GM19455 (cell line): ENCODE data around the gene PNPLA2.

Experiments used
- ATAC-seq: cut with Tn5 transposase; IDR thresholded peaks from one replicate; pipeline ENCODE4 v1.9.1; 2021; ENCODE audit not compliant: unreplicated experiment

The PNPLA2 gene

DNA sequence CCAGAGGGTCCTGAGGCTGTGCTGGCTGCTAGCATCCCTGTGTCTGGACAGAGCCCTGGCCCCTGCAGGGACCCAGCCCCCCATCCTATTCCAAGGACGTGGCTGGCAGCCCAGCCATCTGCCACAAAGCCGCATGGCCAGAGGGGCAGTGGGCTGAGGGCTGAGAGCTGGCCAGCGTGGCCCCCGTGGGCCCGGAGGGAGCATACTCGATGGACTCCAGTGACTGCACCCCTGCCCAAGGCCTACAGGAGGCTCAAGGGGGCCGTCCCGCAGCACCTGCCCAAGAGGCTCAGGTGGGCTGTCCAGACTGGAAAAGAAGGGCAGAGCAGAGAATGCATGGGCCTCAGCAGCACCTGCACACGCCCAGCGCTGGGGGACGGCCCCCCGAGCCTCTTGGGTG, 37.1 kb downstream of the PNPLA2 start:
- no peak for ATAC-seq

DNA sequence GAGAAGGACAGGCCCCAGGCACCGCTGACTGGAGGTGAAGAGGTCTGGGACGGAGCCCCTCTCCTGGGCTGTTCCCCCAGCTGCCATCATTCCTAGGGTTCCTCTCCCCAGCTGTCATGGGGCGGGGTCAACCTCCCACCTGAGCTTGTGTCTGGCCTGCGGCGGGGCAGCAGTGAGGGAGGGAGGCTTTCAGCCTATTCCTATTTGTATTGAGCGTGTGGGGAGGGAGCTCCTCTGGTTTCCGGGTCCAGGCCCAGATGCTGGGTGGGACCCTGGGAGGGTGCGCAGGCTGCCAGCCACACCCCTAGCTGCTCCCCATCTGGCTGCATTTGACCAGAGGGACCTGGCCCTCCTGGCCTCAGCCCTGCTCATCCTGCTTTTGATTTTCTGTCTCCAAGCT, 37.7 kb downstream of the PNPLA2 start:
- no peak for ATAC-seq

DNA sequence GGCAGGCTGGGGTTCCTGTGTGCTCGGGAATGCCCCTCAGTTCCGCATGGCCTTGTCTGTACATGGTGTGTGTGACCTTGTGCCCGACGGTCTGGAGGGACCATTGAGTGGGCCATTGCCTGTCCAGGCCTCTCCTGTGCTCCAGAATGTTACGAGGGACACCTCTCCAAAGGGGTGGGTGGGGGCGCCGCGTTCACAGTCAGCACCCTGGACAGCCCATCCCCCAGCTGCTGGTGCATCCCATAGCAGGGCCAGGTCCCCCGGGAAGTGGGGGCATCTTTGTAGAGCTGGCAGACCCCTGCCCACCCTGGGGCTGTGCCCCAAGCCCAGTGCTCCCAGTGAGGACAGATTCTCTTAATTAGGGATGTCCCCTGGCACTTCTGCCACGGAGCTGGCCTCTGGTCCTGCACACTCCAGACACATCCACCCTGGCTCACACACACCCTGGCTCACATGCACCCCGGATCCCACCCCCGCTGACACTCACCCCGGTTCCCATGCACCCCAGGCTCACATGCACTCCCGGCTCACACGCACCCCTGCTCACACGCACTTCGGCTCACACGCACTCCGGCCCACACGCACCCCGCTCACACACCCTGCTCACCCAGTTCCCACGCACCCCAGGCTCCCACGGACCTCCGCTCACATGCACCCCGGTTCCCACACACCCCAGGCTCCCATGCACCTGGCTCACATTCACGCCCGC, 39.5 kb downstream of the PNPLA2 start:
- no peak for ATAC-seq

DNA sequence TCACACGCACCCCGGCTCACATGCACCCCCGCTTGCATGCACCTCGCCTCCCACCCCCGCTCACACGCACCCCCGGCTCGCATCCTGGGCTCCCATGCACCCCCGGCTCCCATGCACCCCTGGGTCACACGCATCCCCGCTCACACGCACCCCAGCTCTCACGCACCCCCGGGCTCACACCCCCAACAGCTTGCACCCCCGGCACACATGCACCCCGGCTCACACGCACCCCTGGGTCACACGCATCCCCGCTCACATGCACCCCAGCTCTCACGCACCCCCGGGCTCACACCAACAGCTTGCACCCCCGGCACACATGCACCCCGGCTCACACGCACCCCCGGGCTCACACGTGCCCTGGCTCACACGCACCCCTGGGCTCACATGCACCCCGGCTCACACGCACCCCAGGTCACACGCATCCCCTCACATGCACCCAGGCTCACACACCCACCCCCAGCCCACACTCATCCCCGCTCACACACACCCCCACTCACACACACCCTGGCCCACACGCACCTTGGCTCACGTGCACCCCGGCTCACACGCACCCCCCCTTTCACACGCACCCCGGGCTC, 40.1 kb downstream of the PNPLA2 start:
- ATAC-seq, result no peak

DNA sequence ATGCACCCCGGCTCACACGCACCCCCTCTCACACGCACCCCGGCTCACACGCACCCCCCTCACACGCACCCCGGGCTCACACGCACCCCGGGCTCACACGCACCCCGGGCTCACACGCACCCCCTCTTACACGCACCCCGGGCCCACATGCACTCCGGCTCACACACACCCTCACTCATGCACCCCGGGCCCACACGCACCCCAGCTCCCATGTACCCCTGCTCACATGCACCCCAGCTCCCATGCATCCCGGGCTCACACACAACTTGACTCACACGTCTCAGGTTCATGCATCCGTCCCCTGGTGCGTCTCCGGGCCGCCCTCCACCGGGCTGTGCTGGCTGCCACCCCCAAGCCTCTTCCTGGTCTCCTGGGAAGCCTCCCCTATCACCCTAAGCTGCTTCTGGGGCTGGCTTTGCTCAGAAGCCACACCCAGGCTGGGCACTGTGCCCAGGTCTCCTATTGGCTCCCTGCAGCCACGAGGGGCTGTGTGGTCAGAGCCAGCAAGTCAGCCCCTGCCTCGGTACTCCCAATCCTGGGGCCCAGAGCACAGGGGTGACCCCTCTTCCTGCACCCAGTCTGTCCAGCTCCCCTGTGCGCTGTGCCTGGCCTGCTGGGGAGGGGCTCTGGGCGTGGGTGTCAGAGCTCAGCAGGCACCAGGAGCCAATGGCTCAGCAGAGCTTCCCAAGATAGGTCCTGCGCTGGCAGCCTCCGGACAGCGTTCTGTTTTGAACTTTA, 40.8 kb downstream of the PNPLA2 start:
- no peak for ATAC-seq

DNA sequence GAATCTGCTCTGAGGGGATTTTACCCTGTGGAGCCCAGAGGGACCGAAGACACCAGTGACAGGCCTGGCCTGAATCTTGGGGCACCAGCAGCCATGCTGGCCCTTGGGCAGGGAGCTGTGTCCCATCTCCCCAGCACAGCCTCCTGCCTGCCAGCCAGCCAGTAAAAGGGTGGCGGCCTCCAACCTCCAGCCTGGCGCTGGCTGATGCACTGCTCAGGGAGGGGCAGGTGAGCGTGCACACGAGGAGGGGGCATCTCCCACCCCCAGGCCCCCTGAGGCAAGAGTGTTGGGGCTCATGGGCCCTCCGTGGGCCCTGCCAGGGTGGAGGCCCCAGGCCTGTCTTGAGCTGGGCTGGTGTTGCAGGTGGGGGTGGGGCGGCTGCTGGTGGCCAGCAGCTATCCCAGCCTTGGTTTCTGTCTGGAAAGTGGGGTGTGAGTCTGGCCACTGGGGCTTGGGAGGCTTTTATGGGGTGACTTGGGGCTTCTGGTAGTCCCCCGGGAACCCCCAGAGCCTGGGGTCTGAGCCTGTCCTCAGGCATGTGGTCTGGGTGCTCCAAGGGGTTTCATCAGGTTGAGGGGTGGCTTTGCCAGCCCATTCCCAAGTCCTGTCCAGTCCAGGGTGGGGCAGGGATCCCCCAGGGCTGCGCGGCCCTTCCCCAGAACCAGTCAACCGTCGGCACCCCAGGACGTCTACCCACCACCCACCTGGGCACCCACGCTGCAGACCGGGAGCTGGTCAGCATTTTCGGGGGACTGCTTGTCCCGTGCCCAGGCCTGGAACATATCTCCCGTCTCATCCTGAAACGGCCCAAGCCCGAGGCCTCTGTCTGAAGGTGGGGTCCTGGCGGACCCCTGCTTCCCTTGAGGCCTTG, 41.8 kb downstream of the PNPLA2 start:
- ATAC-seq, result no peak

DNA sequence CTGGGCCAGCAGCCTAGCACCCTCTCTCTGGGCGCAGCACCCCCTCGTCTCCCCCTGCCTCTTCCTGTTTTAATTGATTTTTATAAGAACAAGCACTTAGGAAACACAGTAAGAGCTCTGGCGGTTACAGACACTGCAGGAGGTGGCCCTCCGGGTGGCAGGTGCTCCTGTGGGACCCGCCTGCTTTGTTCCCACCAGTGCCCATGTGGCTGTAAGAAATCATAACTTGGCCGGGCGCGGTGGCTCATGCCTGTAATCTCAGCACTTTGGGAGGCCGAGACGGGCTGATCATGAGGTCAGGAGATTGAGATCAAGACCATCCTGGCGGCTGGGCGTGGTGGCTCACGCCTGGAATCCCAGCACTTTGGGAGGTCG, 42.4 kb downstream of the PNPLA2 start:
- no peak for ATAC-seq

DNA sequence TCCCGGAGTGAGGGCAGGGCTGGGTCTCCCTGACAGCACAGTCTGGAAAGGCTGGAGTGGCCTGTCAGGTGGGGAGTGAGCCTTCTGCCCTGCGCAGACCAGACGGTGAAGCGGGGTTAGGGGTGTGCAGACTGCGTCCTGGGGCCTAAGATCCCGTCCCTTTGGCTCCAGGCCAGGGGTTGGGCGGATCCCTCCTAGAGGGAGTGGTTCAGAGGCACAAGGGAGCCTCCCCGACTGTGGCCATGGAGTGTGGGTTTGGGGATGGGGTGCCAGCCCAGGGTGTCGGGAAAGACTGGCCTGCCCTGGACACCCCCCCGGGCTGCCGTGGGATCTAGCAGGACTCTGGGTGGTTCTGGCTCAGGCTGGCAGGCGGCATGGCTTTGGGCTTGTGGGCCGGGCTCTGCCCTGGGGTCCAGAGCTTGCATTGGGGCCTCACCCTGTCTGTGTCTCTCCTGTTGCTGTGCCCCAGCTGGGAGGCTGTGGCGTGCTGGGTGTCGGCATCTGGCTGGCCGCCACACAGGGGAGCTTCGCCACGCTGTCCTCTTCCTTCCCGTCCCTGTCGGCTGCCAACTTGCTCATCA, 43.5 kb downstream of the PNPLA2 start:
- ATAC-seq, result no peak

DNA sequence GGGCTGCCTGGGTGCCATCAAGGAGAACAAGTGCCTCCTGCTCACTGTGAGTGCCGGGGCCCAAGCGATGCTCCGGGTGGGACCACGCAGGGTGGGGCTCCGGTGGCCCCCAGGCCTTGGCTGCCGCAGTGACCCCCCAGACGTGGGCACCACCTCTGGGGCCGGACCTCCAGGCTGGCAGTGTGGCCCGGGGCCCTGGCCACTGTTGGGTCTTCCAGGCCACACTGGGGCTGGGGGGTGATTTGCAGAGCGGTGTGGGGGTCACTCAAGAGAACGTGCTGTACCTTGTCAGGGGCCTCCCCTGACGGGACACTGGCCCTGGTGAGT, 43.9 kb downstream of the PNPLA2 start:
- no peak for ATAC-seq

DNA sequence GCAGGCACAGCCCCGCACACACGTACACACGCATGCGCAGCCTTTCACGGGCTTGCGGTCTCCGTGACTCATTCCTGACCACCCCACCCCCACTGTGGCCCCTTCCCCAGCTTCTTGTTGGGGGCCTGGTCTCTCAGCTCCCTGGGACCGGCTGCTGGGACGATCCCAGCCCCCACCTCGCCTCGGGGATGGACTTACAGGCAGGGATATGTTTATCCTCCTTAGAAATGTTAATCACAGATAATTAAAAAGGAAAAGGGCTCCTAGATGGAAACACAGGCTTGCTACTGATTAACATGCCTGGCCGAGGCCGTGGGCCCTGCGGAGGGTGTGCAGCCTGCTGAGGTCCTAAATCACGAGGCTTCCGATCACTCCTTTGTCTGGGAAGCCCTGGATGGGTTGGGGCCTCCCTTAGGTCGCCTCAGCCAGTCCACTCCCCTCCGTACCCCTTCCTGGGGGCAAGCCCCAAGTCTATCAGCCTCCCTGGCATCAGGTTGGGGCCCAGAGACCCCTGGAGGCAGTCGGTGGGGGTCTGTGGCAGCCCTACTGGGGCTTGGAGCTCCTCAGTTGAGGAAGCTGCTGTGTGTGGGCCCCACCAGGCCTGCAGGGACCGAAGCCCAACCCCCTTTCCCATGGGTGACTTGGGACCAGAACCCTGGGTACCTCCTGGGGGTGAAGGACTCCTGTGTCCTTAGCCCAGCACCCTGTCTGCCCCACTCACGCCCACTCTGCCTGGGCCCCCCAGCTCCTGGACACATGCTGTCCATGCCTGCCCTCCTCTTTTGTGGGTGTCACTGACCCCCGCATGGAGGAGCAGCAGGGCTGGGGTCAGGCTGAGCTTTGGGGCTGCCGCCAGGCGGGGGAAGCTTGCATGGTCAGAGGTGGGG, 44.6 kb downstream of the PNPLA2 start:
- ATAC-seq, result no peak

DNA sequence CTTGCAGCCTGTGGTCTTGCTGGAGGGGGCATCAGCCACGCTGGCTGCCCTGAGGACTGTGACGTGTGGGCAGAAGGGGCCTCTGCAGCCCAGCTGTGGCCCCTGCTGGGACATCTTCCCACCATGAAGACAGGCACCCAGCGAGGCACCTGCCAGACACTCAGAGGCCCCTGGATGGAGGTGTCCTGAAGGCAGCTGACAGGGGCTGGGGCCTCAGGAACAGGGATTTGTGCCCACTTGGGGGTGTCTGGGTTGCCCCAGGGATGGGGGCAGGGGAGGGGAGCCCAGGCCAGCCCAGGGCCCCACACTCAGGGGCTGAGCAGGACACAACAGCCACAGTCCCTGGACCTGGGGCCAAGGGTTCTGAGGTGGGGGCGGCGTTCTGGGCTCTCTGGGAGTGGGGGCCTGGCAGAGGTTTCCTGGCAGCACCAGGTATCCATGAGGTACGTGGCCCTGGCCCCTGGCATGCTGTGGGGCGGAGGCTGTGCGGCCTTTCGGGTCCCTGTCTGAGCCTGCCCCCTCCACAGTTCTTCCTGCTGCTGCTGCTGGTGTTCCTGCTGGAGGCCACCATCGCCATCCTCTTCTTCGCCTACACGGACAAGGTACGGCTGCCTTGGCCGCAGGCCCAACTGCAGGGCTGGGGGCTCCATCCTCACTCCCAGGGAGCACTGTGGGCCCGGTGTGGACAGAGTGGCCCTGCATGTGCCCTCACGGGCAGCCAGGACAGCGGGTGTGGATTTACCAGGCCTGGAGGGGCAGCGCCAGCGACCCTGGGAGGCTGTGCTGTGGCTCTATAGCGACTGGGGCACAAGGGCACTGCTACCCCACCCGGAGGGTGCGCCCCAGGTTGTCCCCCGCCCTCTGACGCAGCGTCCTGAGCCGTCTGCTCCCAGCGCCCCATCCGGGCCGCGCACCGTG, 45.5 kb downstream of the PNPLA2 start:
- ATAC-seq, result no peak

DNA sequence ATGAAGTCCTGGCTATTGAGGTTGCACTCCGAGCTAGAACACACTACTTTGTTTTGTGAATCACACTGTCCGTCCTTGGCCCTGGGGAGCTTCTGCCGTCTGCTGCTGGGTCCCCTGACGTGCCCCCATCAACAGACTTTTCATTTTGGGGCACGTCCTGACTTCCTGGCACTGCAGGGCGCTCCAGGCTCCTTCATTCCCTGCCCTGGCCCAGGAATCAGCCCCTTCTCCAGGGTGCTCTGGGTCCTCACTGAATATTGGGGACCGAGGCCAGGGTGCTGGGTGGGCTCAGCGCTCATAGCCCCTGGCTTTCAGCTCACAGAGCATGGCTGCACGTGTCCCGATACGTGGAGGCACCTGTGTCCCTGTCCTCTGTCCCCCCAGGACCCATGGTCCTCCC, 46.2 kb downstream of the PNPLA2 start:
- ATAC-seq, result no peak

DNA sequence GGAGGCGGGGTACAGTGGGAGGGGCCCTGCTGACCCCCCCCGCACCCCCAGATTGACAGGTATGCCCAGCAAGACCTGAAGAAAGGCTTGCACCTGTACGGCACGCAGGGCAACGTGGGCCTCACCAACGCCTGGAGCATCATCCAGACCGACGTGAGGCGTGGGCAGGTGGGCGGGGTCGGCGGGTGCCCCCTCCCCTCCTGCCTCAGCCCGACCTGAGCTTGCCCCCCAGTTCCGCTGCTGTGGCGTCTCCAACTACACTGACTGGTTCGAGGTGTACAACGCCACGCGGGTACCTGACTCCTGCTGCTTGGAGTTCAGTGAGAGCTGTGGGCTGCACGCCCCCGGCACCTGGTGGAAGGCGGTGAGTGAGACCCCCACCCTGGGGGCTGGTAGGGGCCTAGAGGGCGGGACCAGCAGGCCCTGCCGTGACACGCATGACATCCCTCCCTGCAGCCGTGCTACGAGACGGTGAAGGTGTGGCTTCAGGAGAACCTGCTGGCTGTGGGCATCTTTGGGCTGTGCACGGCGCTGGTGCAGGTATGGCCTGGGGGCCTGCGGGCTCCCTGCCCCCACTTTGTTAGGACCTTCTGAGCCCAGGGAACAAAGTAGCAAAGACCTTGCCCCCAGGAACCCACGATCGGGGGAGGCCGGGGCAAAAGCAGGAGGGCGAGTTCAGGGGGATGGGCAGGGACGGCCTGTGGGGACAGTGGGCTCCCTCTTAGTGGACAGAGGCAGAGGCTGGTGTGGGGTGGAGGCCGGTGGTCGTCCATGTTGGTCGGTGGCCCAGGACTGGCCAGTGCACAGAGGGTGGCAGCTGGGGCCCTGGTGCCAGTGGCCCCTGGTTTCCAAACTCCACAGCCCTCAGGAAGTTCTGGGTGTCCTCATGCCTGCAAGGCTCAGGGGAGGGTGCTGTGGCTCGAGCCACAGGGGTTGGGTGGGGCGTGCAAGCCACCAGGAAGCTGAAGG, 47.0 kb downstream of the PNPLA2 start:
- ATAC-seq, result no peak

DNA sequence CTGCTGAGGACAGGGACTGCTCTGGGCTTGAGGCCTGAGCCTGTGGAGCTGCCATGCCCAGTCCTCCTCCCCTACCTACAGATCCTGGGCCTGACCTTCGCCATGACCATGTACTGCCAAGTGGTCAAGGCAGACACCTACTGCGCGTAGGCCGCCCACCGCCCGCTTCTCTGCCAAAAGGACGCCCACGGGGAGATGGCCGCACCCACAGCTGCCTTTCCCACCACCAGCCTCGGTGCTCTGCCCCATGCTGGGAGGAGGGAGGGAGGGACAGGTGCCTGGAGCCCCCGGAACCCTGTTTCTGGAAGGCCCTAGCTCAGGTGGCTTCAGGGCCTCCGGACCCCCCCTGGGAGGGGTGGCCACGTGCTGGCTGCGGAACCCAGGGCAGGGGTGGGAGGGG, 47.8 kb downstream of the PNPLA2 start:
- no peak for ATAC-seq

DNA sequence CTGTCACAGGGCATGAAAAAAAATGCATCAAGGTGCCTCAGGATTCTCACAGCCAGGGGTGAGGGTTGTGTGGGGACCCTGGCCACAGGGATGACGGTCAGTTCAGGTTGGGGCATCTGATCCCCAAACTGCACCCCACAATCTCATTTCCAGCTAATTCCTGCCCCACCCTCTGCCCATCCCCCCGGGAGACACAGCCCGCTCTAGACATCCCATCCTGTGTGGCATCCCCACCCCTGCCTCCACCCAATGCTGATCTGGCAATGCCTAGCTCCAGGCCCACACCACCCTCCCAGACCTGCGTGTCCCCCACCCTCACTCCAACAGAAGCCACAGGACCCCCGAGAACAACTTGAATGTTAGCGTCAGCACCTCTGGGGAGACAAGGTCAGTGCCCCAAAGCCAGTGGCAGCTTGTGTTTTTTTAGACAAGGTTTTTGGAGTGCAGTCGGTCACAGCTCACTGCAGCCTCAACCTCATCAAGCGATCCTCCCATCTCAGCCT, 49.2 kb downstream of the PNPLA2 start:
- no peak for ATAC-seq

DNA sequence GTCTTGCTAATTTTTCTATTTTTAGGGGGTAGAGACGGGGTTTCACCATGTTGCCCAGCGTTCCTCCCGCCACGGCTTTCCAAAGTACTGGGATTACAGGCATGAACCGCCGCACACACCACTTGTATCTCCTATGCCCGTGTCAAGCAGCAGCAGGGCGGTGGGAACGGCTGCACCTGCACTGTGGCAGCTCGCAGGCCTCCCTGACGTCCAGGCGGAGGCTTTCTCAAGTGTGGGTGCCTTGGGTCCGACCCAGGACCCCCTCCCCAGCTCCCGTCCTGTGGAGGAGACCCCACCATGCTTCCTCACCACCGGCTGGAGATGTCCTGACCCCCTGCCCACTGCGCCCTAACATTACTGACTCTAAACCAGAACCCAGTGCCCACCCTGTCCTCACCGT, 49.7 kb downstream of the PNPLA2 start:
- no peak for ATAC-seq

DNA sequence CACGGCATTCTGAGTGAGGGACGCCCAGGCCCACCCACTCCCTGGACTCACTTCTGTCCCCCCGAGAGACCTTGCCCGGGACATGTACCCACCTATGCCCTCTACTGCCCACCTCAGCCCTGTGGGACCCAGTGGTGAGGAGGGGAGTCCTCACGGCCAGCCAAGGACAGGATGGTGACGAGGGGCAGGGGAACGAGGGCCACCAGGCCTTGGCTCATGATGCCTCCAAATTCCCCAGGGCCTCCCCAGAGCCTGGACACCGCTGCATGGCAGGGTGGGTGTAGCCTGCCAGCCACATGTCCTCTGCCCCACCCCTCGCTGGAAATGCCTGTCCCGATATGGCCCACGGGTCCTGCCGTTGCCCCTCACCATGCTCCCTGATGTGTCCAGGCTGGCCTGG, 50.1 kb downstream of the PNPLA2 start:
- ATAC-seq, result no peak
